CD4-positive, CD25-positive, alpha-beta regulatory T cell (primary cell): ENCODE results near the gene SUB1. TPM values are rescaled to one million over a fixed set of nuclear protein-coding genes. Genes with fewer than 3 reads are reported as not detected.

Experiments used
- ATAC-seq, 2 donors: fragments of 150-1000 bp; cut with Tn5 transposase; one replicate each; pipeline ENCODE4 v1.10.0; 2021; ENCODE audit warnings: low read depth in 2 of 2, moderate number of reproducible peaks in 2 of 2, moderate library complexity in 1 of 2
- DNase-seq, 3 donors: peaks; one replicate each; pipeline versions ENCODE4 v3.0.0 to v3.0.0-alpha.2; 2012 to 2022; ENCODE audit warnings: mixed read lengths in 1 of 3
- H3K27ac ChIP-seq: one replicate; pipeline ENCODE4 v1.7.0; 2013; ENCODE audit warnings: mild to moderate bottlenecking, low read length; ENCODE audit not compliant: insufficient read depth, poor library complexity, severe bottlenecking
- H3K27me3 ChIP-seq: one replicate; pipeline ENCODE4 v1.7.0; 2013; ENCODE audit warnings: low read length; ENCODE audit not compliant: control insufficient read depth, insufficient read depth
- H3K36me3 ChIP-seq: one replicate; pipeline ENCODE4 v1.7.0; 2013; ENCODE audit warnings: mild to moderate bottlenecking, low read length, moderate library complexity; ENCODE audit not compliant: control insufficient read depth, insufficient read depth
- H3K4me1 ChIP-seq: 2 replicates; pipeline ENCODE4 v1.7.0; 2013; ENCODE audit warnings: mild to moderate bottlenecking, low read length; ENCODE audit not compliant: insufficient read depth, control insufficient read depth, poor library complexity, severe bottlenecking
- H3K4me3 ChIP-seq: one replicate; pipeline ENCODE4 v1.7.0; 2013; ENCODE audit warnings: low read depth, mild to moderate bottlenecking, low read length, moderate library complexity
- H3K9me3 ChIP-seq, 2 experiments: 1 replicate in 1 of 2; 2 replicates in 1 of 2; pipeline ENCODE4 v1.7.0; 2013; ENCODE audit warnings: low read length in 2 of 2, mild to moderate bottlenecking in 1 of 2, moderate library complexity in 1 of 2; ENCODE audit not compliant: control insufficient read depth in 2 of 2
- H3K27ac Mint-ChIP-seq, 3 donors: one replicate each; pipeline ENCODE4 v1.8.0; 2020 to 2022; ENCODE audit warnings: mild to moderate bottlenecking in 3 of 3, mixed read lengths in 3 of 3, moderate library complexity in 2 of 3
- H3K27me3 Mint-ChIP-seq: one replicate; pipeline ENCODE4 v1.8.0; 2022; ENCODE audit warnings: mild to moderate bottlenecking, mixed read lengths
- H3K36me3 Mint-ChIP-seq: one replicate; pipeline ENCODE4 v1.8.0; 2020; ENCODE audit warnings: mixed read lengths
- H3K4me1 Mint-ChIP-seq, 4 donors: one replicate each; pipeline ENCODE4 v1.8.0; 2020 to 2022; ENCODE audit warnings: mixed read lengths in 4 of 4, mild to moderate bottlenecking in 1 of 4
- H3K4me3 Mint-ChIP-seq, 4 donors: one replicate each; pipeline ENCODE4 v1.8.0; 2020 to 2022; ENCODE audit warnings: mild to moderate bottlenecking in 4 of 4, mixed read lengths in 4 of 4, moderate library complexity in 3 of 4
- H3K9me3 Mint-ChIP-seq, 7 donors: one replicate each; pipeline ENCODE4 v1.8.0; 2020 to 2022; ENCODE audit warnings: mixed read lengths in 7 of 7, mild to moderate bottlenecking in 3 of 7, moderate library complexity in 2 of 7
- polyA plus RNA-seq, 4 donors: library from polyadenylated mRNA; unstranded; fragments of 300-500 nt; fragmentation: Illumina TruSeq; gene quantifications; one replicate each; pipeline ENCODE4 v1.2.3, GENCODE V29; 2021
- total RNA-seq: library from RNA; stranded (reverse); gene quantifications from one replicate; pipeline ENCODE4 v1.2.3, GENCODE V29; 2022

Gene SUB1
- total and polyA plus RNA-seq, 5 donors from 2014 or later: 379 to 848 (median 595) TPM

DNA sequence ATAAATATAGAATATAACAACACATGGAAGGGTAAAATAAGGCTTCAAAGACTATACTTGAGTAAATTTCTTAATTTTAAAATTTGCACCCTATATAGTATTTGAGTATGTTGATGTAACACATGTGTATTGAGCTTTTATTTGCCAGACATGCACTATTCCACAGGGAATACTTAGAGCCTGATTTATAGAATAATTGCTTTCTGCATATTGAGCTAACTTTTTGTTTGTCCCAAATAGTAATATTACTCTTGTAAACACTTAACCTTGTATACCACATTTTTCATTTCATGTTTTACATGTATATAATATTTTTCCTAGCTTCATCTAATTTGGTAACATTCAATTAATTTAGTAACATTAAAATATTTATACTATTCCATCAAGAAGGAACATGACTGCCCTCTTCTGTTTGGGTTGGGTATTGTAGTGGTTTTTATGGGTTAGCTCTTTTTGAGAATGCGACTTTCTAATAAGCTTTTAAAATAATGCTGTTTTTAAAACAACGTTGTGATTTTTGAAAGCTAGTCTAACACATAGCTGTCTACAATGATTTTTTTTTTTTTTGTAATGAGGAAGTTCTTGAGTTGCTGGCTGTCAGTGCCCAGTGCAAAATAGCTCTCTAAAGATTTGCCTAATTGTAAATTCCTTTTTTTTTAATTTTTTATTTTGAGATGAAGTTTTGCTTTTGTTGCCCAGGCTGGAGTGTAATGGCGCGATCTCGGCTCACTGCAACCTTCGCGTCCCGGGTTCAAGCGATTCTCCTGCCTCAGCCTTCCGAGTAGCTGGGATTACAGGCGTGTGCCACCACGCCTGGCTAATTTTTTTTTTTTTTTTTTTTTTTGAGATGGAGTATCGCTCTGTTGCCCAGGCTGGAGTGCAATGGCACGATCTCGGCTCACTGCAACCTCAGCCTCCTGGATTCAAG, 4.8 kb downstream of the SUB1 start:
- Histone ChIP-seq H3K27ac (peak overlapping the region; percentile 28), H3K4me3 (no peak overlapping the region), H3K4me1 (peaks cover 44% of the 10 kb centered on the region), H3K36me3 (peaks cover 61% of the 10 kb centered on the region), H3K9me3 (no peaks in the 10 kb centered on the region), H3K27me3 (no peaks in the 10 kb centered on the region)
- Mint-ChIP-seq H3K4me1 (peaks cover 39 to 69% (median 49%) of the 10 kb centered on the region in 4 donors), H3K27ac (no peak overlapping the region), H3K4me3 (peak overlapping the region; percentile 50 to 78 (median 64)), H3K36me3 (peaks cover 36% of the 10 kb centered on the region), H3K27me3 (no peaks in the 10 kb centered on the region), H3K9me3 (no peaks in the 10 kb centered on the region)
- ATAC-seq (no peak), DNase-seq (peak; percentile 45 to 83 (median 75))

DNA sequence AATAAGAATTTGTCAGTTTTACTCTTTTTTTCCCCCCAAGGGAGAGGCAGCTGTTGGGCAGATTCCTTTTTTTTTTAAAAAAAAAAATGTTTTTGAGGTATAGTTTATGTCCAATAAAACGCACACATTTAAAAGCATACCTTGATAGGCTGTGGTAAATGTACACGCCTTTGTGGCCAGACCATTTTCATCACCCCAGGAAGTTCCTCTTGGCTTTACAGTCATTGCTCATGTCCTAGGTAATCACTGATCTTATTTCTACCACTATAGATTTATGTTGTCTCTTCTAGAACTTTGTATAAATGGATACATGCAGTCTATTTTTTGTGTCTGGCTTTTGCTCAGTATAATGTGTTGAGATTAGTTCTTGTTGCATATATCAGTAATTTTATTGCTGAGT, 9.8 kb downstream of the SUB1 start:
- peak overlapping the region; percentile 14 for H3K4me3 ChIP-seq
- H3K9me3 ChIP-seq: no peaks in the 10 kb centered on the region
- Mint-ChIP-seq H3K9me3 (no peaks in the 10 kb centered on the region), H3K4me3 (peak overlapping the region; percentile 7 to 85 (median 16)), H3K36me3 (peaks cover 66% of the 10 kb centered on the region), H3K27ac (peak overlapping the region in 2 of 3 donors; percentile 16 to 75), H3K27me3 (no peaks in the 10 kb centered on the region), H3K4me1 (peaks cover 56 to 79% (median 65%) of the 10 kb centered on the region in 4 donors)
- DNase-seq: no peak
- ATAC-seq: no peak
- H3K4me1 ChIP-seq: peaks cover 41% of the 10 kb centered on the region
- H3K27me3 ChIP-seq: no peaks in the 10 kb centered on the region
- peaks cover 90% of the 10 kb centered on the region for H3K36me3 ChIP-seq
- H3K27ac ChIP-seq: peak overlapping the region; percentile 34

DNA sequence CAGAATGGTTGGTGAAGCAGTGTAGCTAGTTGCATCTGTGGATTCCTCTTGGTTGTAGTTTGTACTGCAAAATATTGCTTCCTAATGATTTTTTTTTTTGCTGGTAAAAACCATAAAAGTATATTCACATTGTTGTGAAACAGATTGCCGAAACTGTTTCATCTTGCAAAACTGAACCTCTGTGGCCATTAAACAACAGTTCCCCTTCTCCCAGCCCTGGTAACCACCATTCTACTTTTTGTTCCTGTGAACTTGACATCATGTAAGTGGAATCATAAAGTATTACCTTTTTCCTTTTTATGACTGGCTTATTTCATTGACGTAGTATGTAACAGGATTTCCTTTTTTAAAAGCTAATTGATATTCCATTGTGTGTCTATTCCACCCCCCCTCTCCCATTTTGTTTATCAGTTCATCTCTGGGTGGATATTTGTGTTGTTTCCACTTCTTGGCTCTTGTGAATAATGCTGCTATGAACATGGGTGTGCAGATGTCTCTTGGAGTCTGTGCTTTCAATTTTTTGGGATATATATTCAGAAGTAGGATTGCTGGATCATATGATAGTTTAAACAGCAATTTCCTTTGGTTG, 11.8 kb downstream of the SUB1 start:
- H3K4me3 Mint-ChIP-seq: peak overlapping the region; percentile 13 to 72 (median 20)

DNA sequence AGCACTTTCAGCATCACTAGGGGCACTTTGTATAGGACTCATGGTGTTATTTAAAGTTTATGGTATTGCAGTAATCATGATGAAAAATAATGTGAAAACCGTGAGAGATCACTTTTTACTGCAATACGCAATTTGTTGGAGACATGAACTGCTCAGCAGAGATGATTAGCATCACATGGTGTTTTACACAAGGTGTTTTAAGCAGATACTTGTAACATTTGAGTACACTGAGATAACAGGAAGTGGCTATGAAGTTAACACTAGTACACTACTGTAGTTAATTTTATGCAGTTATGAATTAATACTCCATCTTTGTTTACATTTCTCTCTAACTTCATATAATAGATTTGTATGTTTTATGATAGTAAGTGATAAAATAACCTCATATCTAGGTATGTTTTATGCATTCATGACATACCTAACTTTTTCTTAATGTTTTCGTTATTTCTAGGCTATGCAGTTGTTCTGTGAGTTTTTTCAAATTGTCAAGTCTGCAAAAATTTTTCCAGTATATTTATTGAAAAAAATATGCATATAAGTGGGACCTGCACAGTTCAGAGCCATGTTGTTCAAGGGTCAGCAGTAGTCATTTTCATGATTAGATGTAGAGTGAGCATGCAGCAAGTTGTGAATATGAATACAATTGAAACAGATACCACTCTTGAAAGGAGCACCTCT, 13.0 kb downstream of the SUB1 start:
- Mint-ChIP-seq H3K27ac (peak overlapping the region in 1 of 3 donors; percentile 75), H3K27me3 (no peaks in the 10 kb centered on the region), H3K9me3 (no peaks in the 10 kb centered on the region), H3K4me1 (peaks cover 56 to 77% (median 68%) of the 10 kb centered on the region in 4 donors), H3K36me3 (peaks cover 60% of the 10 kb centered on the region), H3K4me3 (peak overlapping the region; percentile 67 to 76 (median 74))
- H3K27ac ChIP-seq: peak overlapping the region; percentile 66
- H3K36me3 ChIP-seq: peaks cover 90% of the 10 kb centered on the region
- no peaks in the 10 kb centered on the region for H3K27me3 ChIP-seq
- peak; percentile 76 to 95 for ATAC-seq
- peak in 2 of 3 donors; percentile 40 to 57 for DNase-seq
- peak overlapping the region; percentile 35 for H3K4me3 ChIP-seq
- H3K4me1 ChIP-seq: peaks cover 30% of the 10 kb centered on the region
- no peaks in the 10 kb centered on the region for H3K9me3 ChIP-seq

More for the DNA sequence above, 11.8 kb downstream of the SUB1 start:
- Histone ChIP-seq H3K4me3 (peak overlapping the region; percentile 17), H3K27ac (peak overlapping the region; percentile 66), H3K36me3 (peaks cover 94% of the 10 kb centered on the region), H3K27me3 (no peaks in the 10 kb centered on the region), H3K9me3 (no peaks in the 10 kb centered on the region), H3K4me1 (peaks cover 32% of the 10 kb centered on the region)
- ATAC-seq (no peak), DNase-seq (no peak)
- Mint-ChIP-seq H3K27ac (peak overlapping the region in 1 of 3 donors; percentile 14), H3K27me3 (no peaks in the 10 kb centered on the region), H3K9me3 (no peaks in the 10 kb centered on the region), H3K4me1 (peaks cover 59 to 80% (median 66%) of the 10 kb centered on the region in 4 donors), H3K36me3 (peaks cover 67% of the 10 kb centered on the region)

DNA sequence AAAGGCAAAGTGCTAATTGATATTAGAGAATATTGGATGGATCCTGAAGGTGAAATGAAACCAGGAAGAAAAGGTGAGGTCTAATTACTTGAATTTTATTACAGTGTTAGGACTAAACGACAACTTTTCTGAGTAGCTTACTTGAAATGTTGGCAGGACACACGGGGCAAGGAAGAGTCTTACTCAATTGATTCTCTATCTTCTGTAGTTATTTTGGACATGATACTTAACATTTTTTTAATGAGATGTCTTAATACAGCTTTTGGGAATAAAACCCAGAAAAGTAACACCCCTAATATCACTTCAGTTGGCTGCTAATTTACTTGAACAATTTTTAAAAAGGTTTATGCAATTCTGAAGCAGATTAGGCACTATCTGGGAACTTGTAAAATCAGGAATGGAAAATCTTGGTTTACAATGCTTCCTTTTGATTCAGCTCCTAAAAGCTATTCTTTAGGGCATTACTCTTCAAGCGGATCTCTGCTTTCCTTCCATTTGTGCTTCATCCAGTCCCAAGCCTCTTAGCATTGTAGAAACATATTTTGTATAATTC, 13.7 kb downstream of the SUB1 start:
- Mint-ChIP-seq H3K27me3 (no peaks in the 10 kb centered on the region), H3K9me3 (no peaks in the 10 kb centered on the region), H3K36me3 (peaks cover 59% of the 10 kb centered on the region), H3K4me1 (peaks cover 54 to 74% (median 67%) of the 10 kb centered on the region in 4 donors), H3K27ac (peak overlapping the region in 1 of 3 donors; percentile 51), H3K4me3 (peak overlapping the region in 1 of 4 donors; percentile 31)
- peaks cover 30% of the 10 kb centered on the region for H3K4me1 ChIP-seq
- peak overlapping the region; percentile 66 for H3K27ac ChIP-seq
- no peak overlapping the region for H3K4me3 ChIP-seq
- no peaks in the 10 kb centered on the region for H3K9me3 ChIP-seq
- H3K36me3 ChIP-seq: peaks cover 90% of the 10 kb centered on the region
- H3K27me3 ChIP-seq: no peaks in the 10 kb centered on the region
- DNase-seq (no peak), ATAC-seq (no peak)

DNA sequence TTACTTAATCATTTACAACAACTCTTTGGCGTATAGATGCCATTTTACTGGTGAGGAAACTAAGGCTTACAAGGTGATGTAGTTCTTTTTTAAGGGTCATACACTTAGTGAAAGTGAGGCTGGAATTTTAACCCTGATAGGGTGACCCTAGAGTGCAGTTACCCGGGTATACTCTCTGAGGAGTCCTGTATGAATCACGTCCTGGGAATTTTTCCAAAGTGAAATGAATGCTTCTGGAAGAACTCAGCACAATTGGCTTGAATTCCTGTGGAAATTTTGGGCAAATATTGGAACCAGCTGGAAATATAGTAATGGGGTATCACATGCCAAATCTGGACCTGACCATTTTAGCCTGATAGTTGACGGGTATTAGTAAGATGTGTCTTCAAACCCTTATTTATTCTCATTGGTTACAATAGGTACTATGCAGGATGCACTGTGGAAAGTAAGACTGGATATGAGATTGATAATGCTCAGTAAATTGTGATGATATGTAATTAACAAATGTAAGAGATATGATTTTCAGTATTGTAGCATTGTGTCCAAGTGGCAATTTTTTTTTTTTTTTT, 14.8 kb downstream of the SUB1 start:
- ATAC-seq: no peak
- peaks cover 58 to 75% (median 63%) of the 10 kb centered on the region in 4 donors for H3K4me1 Mint-ChIP-seq

More for the DNA sequence above, 14.8 kb downstream of the SUB1 start:
- DNase-seq: no peak
- Mint-ChIP-seq H3K27me3 (no peaks in the 10 kb centered on the region), H3K27ac (peak overlapping the region in 1 of 3 donors; percentile 9), H3K4me3 (peak overlapping the region in 1 of 4 donors; percentile 11), H3K36me3 (peaks cover 56% of the 10 kb centered on the region), H3K9me3 (no peaks in the 10 kb centered on the region)
- Histone ChIP-seq H3K9me3 (no peaks in the 10 kb centered on the region), H3K4me1 (peaks cover 26% of the 10 kb centered on the region), H3K36me3 (peaks cover 88% of the 10 kb centered on the region), H3K27ac (no peak overlapping the region), H3K27me3 (no peaks in the 10 kb centered on the region), H3K4me3 (no peak overlapping the region)
